Stimulated activated CD8-positive, alpha-beta memory T cell treated with anti-CD3 and anti-CD28 coated beads, Interleukin-2, amount 100 ng/mL, for 1 hour (primary cell): ENCODE data around the gene AREL1.
A peak's percentile ranks its signal among the peaks of the same experiment; 100 is the strongest.

Source experiments
- DNase-seq, 2 donors: peaks; one replicate each; pipeline ENCODE4 v3.0.0-alpha.2; 2020; ENCODE audit warnings: low read depth in 2 of 2

AREL1 gene

GRCh38 chr14:74636424-74637177 is 76.3 kb downstream of the AREL1 start:
- DNase-seq = no peak

DNA sequence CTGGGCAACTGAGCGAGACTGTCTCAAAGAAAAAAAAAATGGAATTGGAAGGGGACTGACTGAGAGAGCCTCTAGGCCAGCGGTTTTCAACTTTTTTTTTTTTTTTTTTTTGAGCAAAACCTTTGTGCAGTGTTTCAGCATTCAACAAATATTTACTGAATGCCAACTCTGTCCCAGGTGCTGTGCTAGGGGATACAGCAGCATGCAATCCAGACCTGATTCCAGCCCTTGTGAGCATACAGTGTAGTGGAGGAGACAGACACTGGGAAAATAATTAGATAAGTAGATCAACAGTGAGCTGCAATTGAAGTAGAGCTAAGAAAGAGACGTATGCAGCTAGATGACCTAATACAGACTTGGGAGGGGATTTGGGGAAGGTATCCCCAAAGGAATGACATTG is 77.0 kb downstream of the AREL1 start:
- DNase-seq = no peak

DNA sequence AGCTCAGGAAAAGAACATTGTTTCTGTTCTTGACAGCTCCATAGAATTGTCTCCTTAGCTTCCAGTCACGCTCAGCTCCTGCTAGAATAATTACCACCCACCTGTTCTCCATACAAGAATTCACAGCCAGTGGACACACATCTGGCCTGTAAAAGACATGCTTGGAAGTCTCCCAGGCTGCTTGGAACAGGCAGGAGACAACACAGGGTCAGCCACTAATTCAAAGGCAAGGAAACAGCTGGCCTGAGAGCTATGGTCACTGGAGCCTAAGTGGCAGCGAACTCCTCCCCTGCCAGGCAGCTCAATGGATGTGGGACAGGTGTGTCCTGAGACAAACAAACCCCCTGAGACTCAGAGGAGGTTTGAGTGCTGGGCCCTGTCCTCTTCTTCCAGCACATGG is 77.9 kb downstream of the AREL1 start:
- no peak for DNase-seq

DNA sequence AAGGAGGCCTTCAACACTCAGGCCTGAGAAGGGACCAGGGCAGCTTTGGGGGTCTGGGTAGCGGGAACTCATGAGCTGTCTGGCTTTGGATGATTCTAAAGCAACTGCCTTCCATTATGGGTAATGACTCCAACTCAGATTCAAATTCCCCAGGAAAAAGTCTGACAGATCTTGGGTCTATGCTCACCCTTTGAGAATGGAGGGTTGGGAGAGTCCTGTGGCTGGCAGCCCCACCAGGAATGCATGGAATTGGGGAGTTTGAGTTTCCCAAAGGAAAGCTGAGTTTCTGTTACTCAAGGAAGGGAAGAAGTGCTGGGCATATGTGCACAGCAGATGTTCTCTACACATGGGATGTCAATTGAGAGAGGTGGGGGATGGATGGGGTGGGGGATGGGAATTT is 78.4 kb downstream of the AREL1 start:
- DNase-seq = no peak

DNA sequence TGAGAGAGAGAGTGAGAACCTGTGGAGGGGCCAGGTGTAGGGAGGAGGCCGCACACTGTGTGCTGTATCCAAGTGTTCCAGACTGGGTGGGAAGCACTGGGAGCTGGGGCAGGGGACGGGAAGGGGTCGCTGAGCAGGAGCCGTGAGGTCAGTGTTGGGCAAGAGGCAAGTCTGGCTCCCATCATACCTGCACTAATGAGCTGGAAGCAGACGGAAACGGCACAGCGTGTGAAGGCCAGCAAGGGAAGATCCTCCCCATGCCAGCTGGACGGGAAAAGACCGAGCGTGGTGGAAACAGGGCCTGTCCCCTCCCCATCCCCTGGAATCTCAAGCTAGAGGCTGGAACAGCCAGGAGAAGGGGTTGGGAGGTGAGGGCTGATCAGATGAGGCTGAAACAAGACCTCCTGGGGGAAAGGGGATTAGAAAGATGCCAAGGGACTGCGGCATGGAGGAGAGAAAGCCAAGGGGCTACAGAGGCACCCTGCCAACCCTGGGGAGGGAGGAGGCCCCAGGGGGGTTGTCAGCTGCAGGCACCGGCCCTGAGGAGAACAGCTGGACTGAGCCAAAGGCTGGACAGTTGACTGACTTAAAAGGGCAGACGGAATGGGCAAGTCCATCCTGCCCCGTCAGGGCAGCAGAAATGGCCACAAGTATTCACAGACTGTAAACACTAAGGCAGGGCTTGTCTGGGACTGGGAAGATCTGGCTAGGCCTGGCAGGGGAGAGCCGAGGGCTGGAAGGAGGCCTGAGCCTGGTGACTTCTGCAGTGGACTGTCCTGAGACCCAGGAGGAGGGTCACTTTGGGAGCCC is 81.8 kb downstream of the AREL1 start:
- DNase-seq = no peak

- DNase-seq = no peak
Measured at GRCh38 chr14:74628418-74628817, 84.5 kb downstream of the AREL1 start.

DNA sequence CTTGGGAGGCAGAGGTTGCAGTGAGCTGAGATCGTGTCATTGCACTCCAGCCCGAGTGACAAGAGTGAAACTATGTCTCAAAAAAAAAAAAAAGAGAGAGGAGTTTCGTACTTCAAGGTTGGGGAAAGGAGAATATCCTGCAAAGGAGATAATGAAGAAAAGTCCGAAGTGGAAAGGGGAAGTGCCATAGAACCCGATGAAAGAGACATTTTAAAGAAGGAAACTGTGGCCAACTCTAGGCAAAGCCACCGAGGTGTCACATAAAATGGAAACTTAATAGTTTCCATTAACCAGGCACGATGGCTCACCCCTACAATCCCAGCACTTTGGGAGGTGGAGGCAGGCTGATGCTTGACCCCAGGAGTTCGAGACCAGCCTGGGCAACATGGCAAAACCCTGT is 85.8 kb downstream of the AREL1 start:
- DNase-seq = no peak

DNA sequence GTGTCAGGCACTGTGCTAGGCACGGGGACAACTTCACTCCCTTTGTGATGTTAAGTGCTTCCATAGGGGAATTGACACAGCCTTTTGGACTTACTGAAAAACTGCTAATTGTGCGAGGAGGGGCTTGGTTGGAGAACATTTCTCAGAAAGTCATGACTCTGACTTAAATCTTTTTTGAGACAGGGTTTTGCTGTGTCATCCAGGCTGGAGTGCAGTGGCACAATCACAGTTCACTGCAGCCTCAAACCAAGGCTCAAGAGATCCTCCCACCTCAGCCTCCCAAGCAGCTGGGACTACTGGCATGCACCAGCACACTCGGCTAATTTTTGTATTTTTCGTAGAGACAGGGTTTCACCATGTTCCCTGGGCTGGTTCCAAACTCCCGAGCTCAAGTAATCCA is 90.6 kb downstream of the AREL1 start:
- DNase-seq = no peak

GRCh38 chr14:74621556-74621955 is 91.3 kb downstream of the AREL1 start:
- no peak for DNase-seq

DNA sequence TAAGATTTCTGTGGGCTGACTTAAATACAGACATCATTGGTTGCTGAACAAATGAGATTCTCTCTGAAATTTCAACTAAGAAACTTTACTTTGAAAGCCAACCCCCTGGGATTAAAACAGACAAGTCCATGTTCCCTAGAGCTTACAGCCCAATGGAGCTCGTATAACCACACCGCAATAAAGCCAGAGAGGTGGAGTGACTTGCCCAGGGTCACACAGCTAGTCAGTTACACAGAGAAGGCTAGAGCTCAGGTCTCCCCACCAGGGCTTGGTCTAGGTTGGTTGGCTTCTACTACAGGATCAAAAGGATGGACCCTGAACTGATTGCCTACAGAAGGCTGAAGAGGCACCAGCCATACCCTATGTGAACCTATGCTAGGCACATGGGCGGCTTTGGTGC is 92.0 kb downstream of the AREL1 start:
- DNase-seq = no peak

DNA sequence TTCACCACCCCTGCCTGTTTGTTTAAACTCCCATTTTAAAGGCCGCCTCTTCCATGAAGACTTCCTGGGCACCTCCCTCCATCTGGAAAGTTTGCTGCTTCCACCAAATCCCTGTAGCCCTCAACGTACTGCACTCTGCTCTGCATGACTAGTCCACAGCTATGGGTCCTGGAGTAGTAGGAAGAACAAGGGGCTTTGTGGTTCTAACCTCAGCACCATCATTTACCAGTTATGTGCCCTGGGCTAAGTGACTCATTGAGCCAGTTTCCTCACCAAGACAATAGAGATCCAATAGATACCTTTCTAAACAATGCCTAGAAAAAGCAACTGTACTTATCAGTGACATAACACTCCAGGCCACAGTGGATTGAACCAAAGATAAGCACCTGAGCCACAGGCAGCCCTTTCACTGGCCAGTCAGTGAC is 92.4 kb downstream of the AREL1 start:
- DNase-seq = peak in 1 of 2 donors; percentile 24

GRCh38 chr14:74619672-74620131 is 93.2 kb downstream of the AREL1 start:
- DNase-seq = no peak

- DNase-seq = peak; percentile 52 to 53
Measured at GRCh38 chr14:74618078-74618952, 94.6 kb downstream of the AREL1 start.

- no peak for DNase-seq
Measured at GRCh38 chr14:74616996-74617700, 95.7 kb downstream of the AREL1 start.

- DNase-seq = no peak
Measured at GRCh38 chr14:74616507-74616906, 96.4 kb downstream of the AREL1 start.

GRCh38 chr14:74615735-74616134 is 97.1 kb downstream of the AREL1 start:
- DNase-seq = no peak

DNA sequence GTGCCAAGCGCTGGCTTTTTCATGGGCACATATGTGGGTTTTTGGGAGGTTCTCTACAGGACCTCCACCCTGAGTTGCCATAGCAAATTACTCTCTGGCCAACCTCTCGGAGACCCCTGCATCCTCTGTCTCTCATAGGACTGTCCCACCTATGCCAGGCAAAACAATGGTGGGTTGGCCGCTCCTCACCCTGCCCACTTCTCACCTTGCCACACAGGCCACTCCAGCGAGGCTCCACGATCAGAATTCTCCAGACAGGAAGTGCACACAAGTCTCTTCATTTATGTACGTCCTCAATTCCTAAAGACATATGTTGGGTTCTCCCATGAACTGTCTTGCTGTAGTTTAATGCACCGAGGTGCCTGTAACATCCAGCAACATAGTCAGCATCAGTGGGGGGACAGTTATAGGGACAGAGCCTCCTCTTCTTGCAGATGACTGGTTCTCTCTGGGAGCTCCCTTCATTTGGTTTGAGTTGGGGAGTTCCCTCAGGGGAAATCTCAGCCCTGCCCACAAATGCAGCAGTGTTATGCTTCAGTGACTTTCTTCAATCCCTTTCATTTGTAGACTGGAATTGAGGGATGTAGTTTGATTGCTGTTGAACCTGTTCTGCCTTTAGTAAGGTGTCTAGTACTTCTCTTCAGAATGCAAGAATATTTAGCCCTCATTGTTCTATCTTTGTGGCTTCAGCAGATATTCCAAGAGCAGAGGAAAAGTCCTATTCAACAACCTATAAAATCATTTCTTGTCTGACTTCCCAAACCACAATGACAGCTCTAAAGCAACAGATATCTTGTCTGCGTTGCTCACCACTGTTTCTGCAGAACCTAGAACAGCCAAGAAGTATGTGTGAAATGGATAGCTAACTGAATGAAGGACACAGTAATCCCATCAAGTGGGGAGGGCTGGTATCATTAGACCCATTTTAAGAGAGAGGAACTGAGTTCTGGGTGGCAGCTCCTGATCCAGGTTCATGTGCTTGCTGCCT is 98.1 kb downstream of the AREL1 start:
- DNase-seq = no peak

- DNase-seq = no peak
Measured at GRCh38 chr14:74613211-74613914, 99.5 kb downstream of the AREL1 start.

DNA sequence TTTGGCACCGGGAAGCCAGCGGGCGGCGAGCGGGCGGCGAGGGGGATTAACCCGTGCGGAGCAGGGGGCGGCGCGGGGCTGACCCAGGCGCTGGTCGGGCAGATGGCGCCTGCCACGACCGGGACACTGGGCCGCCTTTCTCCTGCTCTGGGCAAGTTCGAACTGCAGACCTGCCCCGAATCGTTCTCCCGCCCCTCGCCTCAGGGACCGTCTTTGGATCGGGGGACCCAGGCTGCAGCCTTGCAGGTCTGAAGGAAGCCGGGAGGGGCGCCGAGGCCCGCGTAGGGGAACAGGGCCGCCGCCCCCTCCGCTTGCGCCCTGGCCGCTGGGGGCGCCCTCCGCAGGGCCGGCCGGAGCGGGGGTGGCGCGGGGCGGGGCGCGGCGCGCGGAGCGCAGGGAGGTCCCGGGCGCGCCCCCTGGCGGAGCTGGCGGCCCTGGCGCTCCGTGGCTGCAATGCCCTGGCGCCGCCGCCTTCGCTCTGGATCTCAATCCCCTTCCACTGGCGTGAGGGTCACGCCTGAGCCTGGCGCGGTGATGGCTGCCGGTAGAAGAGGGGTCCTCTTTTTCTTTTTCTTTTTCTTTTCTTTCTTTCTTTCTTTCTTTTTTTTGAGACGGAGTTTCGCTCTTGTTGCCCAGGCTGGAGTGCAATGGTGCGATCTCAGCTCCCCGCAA is 100.4 kb downstream of the AREL1 start:
- DNase-seq = peak; percentile 59 to 70
